ENCODE data around the gene SERTM1. TPM values are rescaled to one million over a fixed set of nuclear protein-coding genes. Genes with fewer than 3 reads are reported as not detected.
A peak's percentile ranks its signal among the peaks of the same experiment; 100 is the strongest.

SERTM1 gene
- polyA plus RNA-seq (2013, experiment 1 of 2; ENCODE audit: insufficient read length): 0.06 TPM
- 0.06 TPM for polyA plus RNA-seq (2013, experiment 2 of 2; ENCODE audit: insufficient read length)

- DNase-seq: peak; percentile 39
Measured at GRCh38 chr13:36673838-36674326, at the start of gene SERTM1. SERTM1 (plus strand) TSS chr13:36674020; CDS start chr13:36695079, 21,059 bp downstream.

- no peak for DNase-seq
Measured at GRCh38 chr13:36628377-36629056, 45.3 kb upstream of the SERTM1 start.

- DNase-seq: no peak
Measured at GRCh38 chr13:36629057-36629385, 44.8 kb upstream of the SERTM1 start.

- DNase-seq: no peak
Measured at GRCh38 chr13:36630181-36630803, 43.5 kb upstream of the SERTM1 start.

- no peak for DNase-seq
Measured at GRCh38 chr13:36639610-36640009, 34.2 kb upstream of the SERTM1 start.

- no peak for DNase-seq
Measured at GRCh38 chr13:36650611-36651010, 23.2 kb upstream of the SERTM1 start.

GRCh38 chr13:36665630-36666029, 8.2 kb upstream of the SERTM1 start:
- DNase-seq: no peak

- DNase-seq: peak; percentile 2
Measured at GRCh38 chr13:36666477-36667229, 7.2 kb upstream of the SERTM1 start.

- DNase-seq: no peak
Measured at GRCh38 chr13:36668316-36668715, 5.5 kb upstream of the SERTM1 start.

GRCh38 chr13:36673352-36673751, 468 bp upstream of the SERTM1 start:
- DNase-seq: no peak

GRCh38 chr13:36674337-36675212, 755 bp downstream of the SERTM1 start:
- DNase-seq: no peak

GRCh38 chr13:36675213-36675536, 1.4 kb downstream of the SERTM1 start:
- DNase-seq: no peak

GRCh38 chr13:36680913-36681312, 7.1 kb downstream of the SERTM1 start:
- peak; percentile 34 for DNase-seq

- DNase-seq: no peak
Measured at GRCh38 chr13:36681894-36682624, 8.2 kb downstream of the SERTM1 start.

GRCh38 chr13:36683701-36684100, 9.9 kb downstream of the SERTM1 start:
- DNase-seq: peak; percentile 11

- DNase-seq: peak; percentile 73
Measured at GRCh38 chr13:36685927-36686326, 12.1 kb downstream of the SERTM1 start.

- DNase-seq: no peak
Measured at GRCh38 chr13:36696410-36697010, 22.7 kb downstream of the SERTM1 start.

GRCh38 chr13:36700170-36700569, 26.4 kb downstream of the SERTM1 start:
- DNase-seq: no peak

GRCh38 chr13:36706755-36707154, 32.9 kb downstream of the SERTM1 start:
- peak; percentile 83 for DNase-seq

- DNase-seq: no peak
Measured at GRCh38 chr13:36709136-36709890, 35.5 kb downstream of the SERTM1 start.

- no peak for DNase-seq
Measured at GRCh38 chr13:36710396-36710795, 36.6 kb downstream of the SERTM1 start.

All from fibroblast of skin of abdomen (primary cell).